Stomach (tissue), 9 donors: ENCODE results near the gene SPEF1. TPM values are rescaled to one million over a fixed set of nuclear protein-coding genes. Genes with fewer than 3 reads are reported as not detected.
A peak's percentile ranks its signal among the peaks of the same experiment; 100 is the strongest.

ENCODE experiments used
- DNase-seq, 2 donors: peaks; one replicate each; pipeline versions ENCODE4 v3.0.0 to v3.0.0-alpha.2; 2013 to 2019
- H3K27ac ChIP-seq, 5 donors: fragments of 200-600 bp in 4 of 5; sonication (generic) in 4 of 5; one replicate each; pipeline ENCODE4 v1.5.1; 2013 to 2019; ENCODE audit warnings: mild to moderate bottlenecking in 1 of 5, moderate library complexity in 1 of 5
- H3K27me3 ChIP-seq, 3 donors: fragments of 200-600 bp; sonication (generic); one replicate each; pipeline ENCODE4 v1.5.1; 2017 to 2019; ENCODE audit warnings: mixed run types in 1 of 3
- H3K36me3 ChIP-seq, 4 donors: fragments of 200-600 bp; sonication (generic); 1 replicate in 3 of 4; 2 replicates in 1 of 4; pipeline ENCODE4 v1.5.1; 2016 to 2019
- H3K4me1 ChIP-seq, 4 donors: fragments of 200-600 bp; sonication (generic); one replicate each; pipeline ENCODE4 v1.5.1; 2016 to 2019
- H3K4me3 ChIP-seq, 4 donors: fragments of 200-600 bp; sonication (generic) in 3 of 4; one replicate each; pipeline ENCODE4 v1.5.1; 2016 to 2019; ENCODE audit warnings: mild to moderate bottlenecking in 1 of 4
- H3K9me3 ChIP-seq, 4 donors: fragments of 200-600 bp; sonication (generic); one replicate each; pipeline ENCODE4 v1.5.1; 2016 to 2019
- EP300 ChIP-seq: sonication (generic); formaldehyde crosslinking; IDR thresholded peaks from one replicate; pipeline ENCODE4 v1.6.1; 2017; ENCODE audit warnings: antibody characterized with exemption
- POLR2A ChIP-seq, 4 donors: fragments of 450-650 bp; IDR thresholded peaks; one replicate each; pipeline ENCODE4 v1.6.1; 2016; ENCODE audit warnings: antibody characterized with exemption in 4 of 4, control low read depth in 2 of 4, mild to moderate bottlenecking in 1 of 4, moderate library complexity in 1 of 4
- POLR2AphosphoS5 ChIP-seq, 3 donors: sonication (generic); formaldehyde crosslinking; IDR thresholded peaks; one replicate each; pipeline ENCODE4 v1.6.1; 2016; ENCODE audit warnings: antibody characterized with exemption in 3 of 3
- WGBS, 5 donors: extraction: QIAGEN DNeasy Blood & Tissue Kit in 3 of 5; methylation state at CpG; one replicate each; pipeline versions ENCODE4 v1.1.5 to v1.1.7; 2013 to 2018; 5-methylcytosine and 5-hydroxymethylcytosine counted together
- intact Hi-C: fragments of 100-400 bp; cut with DNase I; formaldehyde crosslinking; loops from one replicate; pipeline ENCODE4 v1.15.1; 2023; ENCODE audit warnings: low total_unique reads
- polyA plus RNA-seq, 3 donors: library from polyadenylated mRNA; stranded (reverse); fragments of 200-250 nt; gene quantifications; one replicate each; pipeline ENCODE4 v1.2.3, GENCODE V29; 2013
- total RNA-seq, 5 donors: library from RNA; depleted of rRNA; stranded (reverse); fragments of >200 nt; gene quantifications; one replicate each; pipeline versions ENCODE4 v1.1.0 to v1.2.3, GENCODE V29; 2014 to 2016
- TF ChIP-seq, protein P1 (sequence below), 7 experiments: fragments of 450-650 bp in 4 of 7; fragments of 200-600 bp in 3 of 7; sonication (generic) in 3 of 7; IDR thresholded peaks; one replicate each; pipeline ENCODE4 v1.5.1; 2016 to 2019; ENCODE audit warnings: antibody characterized with exemption in 7 of 7, control low read depth in 2 of 7, mild to moderate bottlenecking in 1 of 7
- donor health status: healthy with polysubstance abuse.
- donor health status: Bipolar disorder and iron deficiency.
- donor health status: healthy.

Gene SPEF1
- total and polyA plus RNA-seq, 8 donors, result 0.18 to 0.19 TPM; not detected in 6

DNA sequence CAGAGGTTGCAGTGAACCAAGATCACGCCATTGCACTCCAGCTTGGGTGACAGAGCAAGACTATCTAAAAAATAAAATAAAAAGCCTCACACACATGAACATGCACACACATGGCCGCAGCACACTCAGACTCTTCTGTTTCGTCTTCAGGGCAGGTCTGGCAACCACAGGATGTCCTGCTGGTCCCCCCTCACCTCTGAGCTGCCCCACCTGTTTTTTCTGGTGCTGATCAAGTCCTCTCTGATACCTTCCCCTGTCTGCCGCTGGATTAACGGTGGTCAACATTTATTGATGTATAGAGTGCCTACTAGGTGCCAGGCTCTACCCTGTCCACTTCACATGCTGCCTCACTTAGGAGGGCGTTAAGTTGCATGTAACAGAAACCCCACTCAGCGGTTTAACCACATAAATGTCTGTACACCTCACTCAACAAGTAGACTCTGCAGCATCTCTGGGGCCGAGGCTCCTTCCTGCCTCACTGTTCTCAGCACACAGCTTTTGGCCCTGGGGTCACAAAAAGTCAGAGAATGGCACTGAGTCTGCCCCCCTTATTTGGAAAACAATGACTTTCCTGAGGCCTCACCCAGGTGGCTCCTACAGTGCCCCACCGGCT, 34.6 kb upstream of the SPEF1 start:
- peak in 1 of 2 donors; percentile 32 for DNase-seq

DNA sequence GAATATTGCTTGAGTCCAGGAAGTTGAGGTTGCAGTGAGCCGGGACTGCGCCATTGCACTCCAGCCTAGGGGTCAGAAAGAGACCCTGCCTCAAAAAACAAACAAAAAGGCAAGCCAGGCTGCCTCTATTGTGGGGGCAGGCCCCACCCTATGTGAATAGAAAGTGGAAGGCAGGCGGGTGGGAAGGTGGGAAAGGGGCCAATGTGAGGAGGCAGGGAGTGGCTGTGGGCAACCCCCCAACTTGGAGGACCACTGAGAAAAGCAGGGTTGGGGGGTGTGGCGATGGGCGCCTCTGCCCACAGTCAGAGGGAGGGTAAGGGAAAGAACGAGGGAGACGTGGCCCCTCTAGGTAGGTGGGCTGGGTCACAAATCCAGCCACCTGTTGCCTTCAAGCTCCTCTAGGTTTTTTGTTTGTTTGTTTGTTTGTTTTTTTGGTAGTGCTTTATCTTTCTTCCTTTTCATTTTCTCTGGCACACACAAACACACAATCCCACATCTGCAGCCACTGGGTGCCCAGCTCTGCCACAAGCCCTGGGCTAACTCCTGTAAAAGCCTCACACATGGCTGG, 33.8 kb upstream of the SPEF1 start:
- Histone ChIP-seq H3K36me3 (no peaks in the 10 kb centered on the region), H3K4me3 (no peak overlapping the region), H3K9me3 (no peaks in the 10 kb centered on the region), H3K4me1 (peaks cover 53 to 74% (median 66%) of the 10 kb centered on the region in 4 donors), H3K27ac (peak overlapping the region in 1 of 5 donors; percentile 20), H3K27me3 (no peaks in the 10 kb centered on the region)
- WGBS, 5 donors, result 69 to 83% (median 73%) methylated on average over 7 of the region's 7 CpGs
- TF ChIP-seq POLR2AphosphoS5 (IDR thresholded peaks at IDR 0.05) (no peak), POLR2A (IDR thresholded peaks at IDR 0.05) (no peak), EP300 (no peak)
- TF ChIP-seq, protein P1, sequence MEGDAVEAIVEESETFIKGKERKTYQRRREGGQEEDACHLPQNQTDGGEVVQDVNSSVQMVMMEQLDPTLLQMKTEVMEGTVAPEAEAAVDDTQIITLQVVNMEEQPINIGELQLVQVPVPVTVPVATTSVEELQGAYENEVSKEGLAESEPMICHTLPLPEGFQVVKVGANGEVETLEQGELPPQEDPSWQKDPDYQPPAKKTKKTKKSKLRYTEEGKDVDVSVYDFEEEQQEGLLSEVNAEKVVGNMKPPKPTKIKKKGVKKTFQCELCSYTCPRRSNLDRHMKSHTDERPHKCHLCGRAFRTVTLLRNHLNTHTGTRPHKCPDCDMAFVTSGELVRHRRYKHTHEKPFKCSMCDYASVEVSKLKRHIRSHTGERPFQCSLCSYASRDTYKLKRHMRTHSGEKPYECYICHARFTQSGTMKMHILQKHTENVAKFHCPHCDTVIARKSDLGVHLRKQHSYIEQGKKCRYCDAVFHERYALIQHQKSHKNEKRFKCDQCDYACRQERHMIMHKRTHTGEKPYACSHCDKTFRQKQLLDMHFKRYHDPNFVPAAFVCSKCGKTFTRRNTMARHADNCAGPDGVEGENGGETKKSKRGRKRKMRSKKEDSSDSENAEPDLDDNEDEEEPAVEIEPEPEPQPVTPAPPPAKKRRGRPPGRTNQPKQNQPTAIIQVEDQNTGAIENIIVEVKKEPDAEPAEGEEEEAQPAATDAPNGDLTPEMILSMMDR (IDR thresholded peaks at IDR 0.05), result no peak
- intact Hi-C loops, result no loop called here
- DNase-seq, result no peak

More for the DNA sequence above, 34.6 kb upstream of the SPEF1 start:
- Histone ChIP-seq H3K36me3 (no peaks in the 10 kb centered on the region), H3K27ac (peak overlapping the region in 4 of 5 donors; percentile 10 to 35 (median 16)), H3K27me3 (no peaks in the 10 kb centered on the region), H3K4me3 (no peak overlapping the region), H3K9me3 (no peaks in the 10 kb centered on the region), H3K4me1 (peaks cover 45 to 66% (median 62%) of the 10 kb centered on the region in 4 donors)
- WGBS, 5 donors, result 77 to 84% (median 79%) methylated on average over 9 of the region's 9 CpGs
- intact Hi-C loops, result no loop called here
- TF ChIP-seq, protein P1 (IDR thresholded peaks at IDR 0.05), result no peak
- no peak for TF ChIP-seq POLR2AphosphoS5 (IDR thresholded peaks at IDR 0.05)
- TF ChIP-seq POLR2A (IDR thresholded peaks at IDR 0.05), result no peak
- TF ChIP-seq EP300, result no peak

GRCh38 chr20:3813848-3814581, 32.8 kb upstream of the SPEF1 start:
- intact Hi-C loops, result no loop called here
- TF ChIP-seq, protein P1 (IDR thresholded peaks at IDR 0.05), result no peak
- TF ChIP-seq POLR2A (IDR thresholded peaks at IDR 0.05), result no peak
- TF ChIP-seq POLR2AphosphoS5 (IDR thresholded peaks at IDR 0.05), result no peak
- TF ChIP-seq EP300, result no peak
- 55 to 66% (median 62%) methylated on average over 12 of the region's 12 CpGs for WGBS, 5 donors

GRCh38 chr20:3812975-3813847, 32.0 kb upstream of the SPEF1 start:
- Histone ChIP-seq H3K4me1 (peaks cover 49 to 71% (median 61%) of the 10 kb centered on the region in 4 donors), H3K36me3 (no peaks in the 10 kb centered on the region), H3K27me3 (no peaks in the 10 kb centered on the region), H3K27ac (peak overlapping the region; percentile 87 to 99 (median 92)), H3K4me3 (no peak overlapping the region), H3K9me3 (no peaks in the 10 kb centered on the region)
- 34 to 52% (median 39%) methylated on average over 8 of the region's 8 CpGs for WGBS, 5 donors
- intact Hi-C loops, result no loop called here
- peak; percentile 39 to 41 for DNase-seq
- TF ChIP-seq POLR2A (IDR thresholded peaks at IDR 0.05), result no peak
- no peak for TF ChIP-seq EP300
- TF ChIP-seq POLR2AphosphoS5 (IDR thresholded peaks at IDR 0.05), result peak in 1 of 3 donors; percentile 21
- TF ChIP-seq, protein P1 (IDR thresholded peaks at IDR 0.05), result no peak

More at GRCh38 chr20:3813848-3814581, 32.8 kb upstream of the SPEF1 start:
- Histone ChIP-seq H3K4me3 (no peak overlapping the region), H3K27me3 (no peaks in the 10 kb centered on the region), H3K36me3 (no peaks in the 10 kb centered on the region), H3K27ac (peak overlapping the region; percentile 73 to 99 (median 88)), H3K4me1 (peaks cover 52 to 71% (median 63%) of the 10 kb centered on the region in 4 donors), H3K9me3 (no peaks in the 10 kb centered on the region)
- no peak for DNase-seq
